SIG-M5 (cell line): ENCODE data around the gene FASTKD1.

Experiments
- DNase-seq: peaks from one replicate; lab custom pipeline; 2025; lab: John Stamatoyannopoulos, UW

FASTKD1 gene

GRCh38 chr2:169507698-169508097 lies 66.0 kb downstream of the FASTKD1 start:
- DNase-seq, result no peak

- DNase-seq, result no peak
Observed at GRCh38 chr2:169504651-169505050, 69.0 kb downstream of the FASTKD1 start.

GRCh38 chr2:169495310-169495928 lies 78.2 kb downstream of the FASTKD1 start:
- no peak for DNase-seq

GRCh38 chr2:169493360-169493759 lies 80.3 kb downstream of the FASTKD1 start:
- DNase-seq, result no peak

- DNase-seq, result no peak
Observed at GRCh38 chr2:169491378-169491777, 82.3 kb downstream of the FASTKD1 start.

GRCh38 chr2:169490834-169491233 lies 82.8 kb downstream of the FASTKD1 start:
- DNase-seq, result no peak

- DNase-seq, result no peak
Observed at GRCh38 chr2:169486487-169486886, 87.2 kb downstream of the FASTKD1 start.

- no peak for DNase-seq
Observed at GRCh38 chr2:169485650-169486138, 88.0 kb downstream of the FASTKD1 start.

- no peak for DNase-seq
Observed at GRCh38 chr2:169480079-169480465, 93.6 kb downstream of the FASTKD1 start.
